SH-SY5Y (cell line): Measurements from ENCODE around the gene NOL6.

Experiments used
- GATA2 ChIP-seq: IDR thresholded peaks from 2 replicates; pipeline ENCODE4 v1.6.1; 2011; ENCODE audit warnings: mild to moderate bottlenecking, low read depth, low read length
- GATA3 ChIP-seq: IDR thresholded peaks from 2 replicates; pipeline ENCODE4 v1.6.1; 2011; ENCODE audit warnings: low read depth, mild to moderate bottlenecking, low read length, moderate library complexity

The NOL6 gene

GRCh38 chr9:33469891-33470290 is 3.8 kb downstream of the NOL6 start:
- no peak for TF ChIP-seq GATA3
- TF ChIP-seq GATA2, result no peak

- TF ChIP-seq GATA2, result no peak
- TF ChIP-seq GATA3, result no peak
These were observed 4.7 kb downstream of the NOL6 start for GRCh38 chr9:33468797-33469621.

GRCh38 chr9:33468215-33468730 is 5.5 kb downstream of the NOL6 start:
- TF ChIP-seq GATA3 (no peak), GATA2 (no peak)

GRCh38 chr9:33467526-33467925 is 6.2 kb downstream of the NOL6 start:
- TF ChIP-seq GATA3 (no peak), GATA2 (no peak)

- TF ChIP-seq GATA2 (no peak), GATA3 (no peak)
These were observed 6.9 kb downstream of the NOL6 start for GRCh38 chr9:33466565-33467495.

DNA sequence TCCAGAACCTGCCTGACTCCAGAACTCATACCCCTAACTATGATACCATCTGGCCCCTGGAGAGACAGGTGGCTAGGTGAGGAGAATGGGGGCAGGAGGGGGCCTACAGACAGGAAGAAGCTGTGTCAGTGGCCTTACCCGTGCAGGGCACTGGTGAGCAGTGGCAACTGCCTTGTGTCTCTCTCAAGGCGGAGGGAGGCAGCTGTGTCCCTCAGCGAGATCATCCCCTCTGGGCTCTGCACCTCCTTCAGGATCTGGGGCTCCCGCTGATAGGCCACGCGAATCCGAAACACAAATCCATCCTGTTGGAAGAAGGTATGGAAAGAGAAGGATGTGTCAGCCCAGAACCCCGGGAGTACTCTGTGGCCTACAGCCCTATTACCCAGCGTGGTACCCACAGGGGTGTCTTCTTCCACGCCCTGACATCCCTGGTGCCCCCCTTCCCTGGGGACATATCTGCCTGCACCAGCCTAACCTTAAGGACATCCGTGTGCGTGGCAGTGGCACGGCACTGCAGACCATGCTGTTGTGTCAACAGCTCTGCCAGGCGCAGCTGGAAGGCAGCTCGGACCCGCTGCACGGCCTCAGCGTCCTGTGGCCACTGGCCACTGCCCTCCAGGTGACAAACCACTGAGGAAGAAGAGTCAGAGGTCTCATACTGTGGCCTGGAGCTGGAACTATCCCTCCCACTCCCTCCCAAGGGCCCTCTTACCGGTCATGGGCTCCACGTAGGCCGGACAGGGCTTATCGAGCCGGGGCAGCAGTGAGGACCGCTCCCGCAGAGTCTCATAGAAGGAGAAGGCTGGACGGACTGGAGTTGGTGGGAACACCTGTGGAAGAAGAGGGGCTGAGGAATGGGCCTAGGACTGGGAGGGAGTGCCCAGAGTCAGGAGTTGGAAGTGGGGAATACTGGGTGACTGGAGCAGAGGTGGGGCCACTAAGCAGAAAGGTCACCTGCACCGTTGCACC is 7.8 kb downstream of the NOL6 start:
- TF ChIP-seq GATA2 (no peak), GATA3 (no peak)

DNA sequence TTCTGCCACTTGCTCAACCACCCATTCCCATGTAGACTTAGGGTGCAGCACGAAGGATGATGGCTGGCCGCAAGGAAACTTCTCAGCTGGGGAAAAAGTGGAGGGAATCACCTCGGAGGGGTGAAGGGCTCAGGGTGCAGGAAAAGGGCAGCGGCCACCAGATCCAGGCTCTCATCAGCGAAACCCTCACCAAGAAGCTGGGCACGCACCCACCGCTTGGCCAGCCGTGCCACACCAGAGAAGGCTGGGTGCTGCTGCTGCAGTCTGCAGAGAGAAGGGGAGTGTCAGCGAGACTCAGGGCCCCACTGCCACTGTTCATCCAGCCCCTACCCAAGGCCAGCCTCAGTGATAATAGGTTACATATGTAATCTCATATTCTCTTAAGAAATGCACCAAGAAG is 8.6 kb downstream of the NOL6 start:
- TF ChIP-seq GATA2 (no peak), GATA3 (no peak)

- no peak for TF ChIP-seq GATA3
- TF ChIP-seq GATA2, result no peak
These were observed 9.6 kb downstream of the NOL6 start for GRCh38 chr9:33464045-33464636.

- no peak for TF ChIP-seq GATA2
- no peak for TF ChIP-seq GATA3
These were observed 10.6 kb downstream of the NOL6 start for GRCh38 chr9:33463151-33463550.

DNA sequence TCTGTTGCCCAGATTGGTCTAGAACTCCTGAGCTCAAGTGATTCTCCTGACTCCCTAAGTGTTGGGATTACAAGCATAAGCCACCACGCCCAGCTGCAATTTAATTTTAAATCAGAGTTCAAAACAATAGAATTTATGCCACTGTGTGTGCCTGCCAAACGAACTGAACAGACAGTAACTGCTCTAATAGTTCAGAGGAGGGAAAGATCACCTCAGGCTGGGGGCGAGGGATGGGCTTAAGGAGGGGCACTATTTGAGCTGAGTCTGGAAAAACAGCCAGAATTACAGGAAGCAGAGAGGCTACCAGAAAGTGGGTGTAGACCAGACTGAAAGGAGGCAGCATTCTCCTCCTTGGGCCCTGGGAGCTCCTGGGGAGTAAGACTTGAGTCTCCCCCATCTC is 12.2 kb downstream of the NOL6 start:
- TF ChIP-seq GATA2 (no peak), GATA3 (no peak)

- TF ChIP-seq GATA3 (no peak), GATA2 (no peak)
These were observed 12.9 kb downstream of the NOL6 start for GRCh38 chr9:33460854-33461253.

DNA sequence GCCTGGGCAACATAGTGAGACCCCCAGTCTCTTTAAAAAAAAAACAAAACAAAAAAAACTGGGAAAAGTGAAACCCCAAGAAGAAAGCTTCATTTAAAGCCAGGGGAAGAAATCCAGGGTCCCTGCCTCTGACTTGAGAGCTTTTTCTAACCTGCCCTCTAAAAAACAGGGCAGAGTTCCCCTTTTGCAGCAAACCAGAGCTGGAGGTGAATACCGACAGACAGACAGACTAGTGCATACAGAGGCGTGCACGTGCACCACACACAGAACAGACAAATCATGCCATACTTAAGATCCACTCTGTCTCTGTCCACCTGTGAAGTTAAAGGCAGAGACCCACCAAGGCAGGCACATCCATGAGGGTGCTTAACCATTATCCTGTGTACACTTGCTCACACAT is 14.6 kb downstream of the NOL6 start:
- TF ChIP-seq GATA2 (no peak), GATA3 (no peak)

DNA sequence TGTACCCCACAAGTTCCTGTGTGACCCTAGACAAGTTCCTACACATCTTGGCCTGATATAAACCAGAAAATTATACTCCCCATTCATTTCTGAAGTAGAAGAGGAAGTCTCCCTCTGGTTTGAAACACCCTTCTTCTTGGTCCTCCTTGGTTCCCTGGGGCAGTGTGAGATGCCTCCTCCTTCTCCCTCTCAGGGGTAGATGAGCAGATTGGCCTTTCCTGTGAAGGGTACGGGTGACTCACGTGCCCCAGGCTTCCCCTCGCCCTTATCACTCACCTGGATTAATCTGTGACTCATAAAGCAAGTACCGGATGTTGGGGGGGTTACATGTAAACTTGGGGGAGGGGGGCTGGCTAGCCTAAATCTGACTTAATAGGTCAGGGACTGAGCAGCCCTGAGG is 15.3 kb downstream of the NOL6 start:
- TF ChIP-seq GATA2, result no peak
- TF ChIP-seq GATA3, result no peak
